ENCODE measurements around the gene HDAC9.

- TF ChIP-seq CTCF (IDR thresholded peaks at IDR 0.05; ENCODE audit: insufficient read depth, low read depth, low read length) (no peak), EZH2 (IDR thresholded peaks at IDR 0.05; ENCODE audit: insufficient read depth, low read length) (no peak)
Measured at GRCh38 chr7:18936265-18936664, 440.7 kb downstream of the HDAC9 start.

All from astrocyte (in vitro differentiated cells and primary cell).